Endothelial cell of umbilical vein (primary cell): ENCODE data around the gene FOCAD. TPM values are rescaled to one million over a fixed set of nuclear protein-coding genes. Genes with fewer than 3 reads are reported as not detected.

Experiments
- BruUV-seq: library from RNA; stranded (reverse); fragments of 400-500 nt; replicated peaks from 2 replicates; lab custom pipeline; 2021; lab: Mats Ljungman, UMichigan
- CTCF ChIA-PET: fragments of 300-600, 350-600 bp; sonication (Branson Sonifier 250); formaldehyde crosslinking; loops from one replicate; lab custom pipeline; 2021; ENCODE audit warnings: antibody characterized with exemption, inconsistent platforms; lab: Charles Lee
- POLR2A ChIA-PET: fragments of 300-600, 350-600 bp; sonication (Branson Sonifier 250); formaldehyde crosslinking; loops from one replicate; lab custom pipeline; 2021; ENCODE audit warnings: antibody characterized with exemption, inconsistent platforms; lab: Charles Lee
- DNase-seq: peaks from one replicate; pipeline ENCODE4 v3.0.0-alpha.2; 2011; ENCODE audit warnings: low read depth, low spot score
- FAIRE-seq: peaks from 2 replicates; lab custom pipeline; 2011; peaks lifted over from hg19 to GRCh38; lab: Jason Lieb, UNC
- H2AFZ ChIP-seq: 2 replicates; pipeline ENCODE4 v1.6.0; 2012; ENCODE audit warnings: low read depth, low read length, control low read depth, inconsistent platforms
- H3K27ac ChIP-seq: 2 replicates; pipeline ENCODE4 v1.5.1; 2011; ENCODE audit warnings: low read depth, mild to moderate bottlenecking, control low read depth, low read length, moderate library complexity; ENCODE audit not compliant: insufficient read depth
- H3K27me3 ChIP-seq, 2 experiments: 2 replicates each; pipeline versions ENCODE4 v1.6.0 to v1.6.1; 2011; ENCODE audit warnings: low read length in 2 of 2, mixed read lengths in 1 of 2; ENCODE audit not compliant: control insufficient read depth in 2 of 2, insufficient read depth in 2 of 2
- H3K36me3 ChIP-seq, 2 experiments: 2 replicates in 1 of 2; 3 replicates in 1 of 2; pipeline ENCODE4 v1.5.1; 2011; ENCODE audit warnings: low read length in 2 of 2, mild to moderate bottlenecking in 1 of 2, moderate library complexity in 1 of 2; ENCODE audit not compliant: control insufficient read depth in 2 of 2, insufficient read depth in 2 of 2; ENCODE audit errors: extremely low read depth in 1 of 2
- H3K4me1 ChIP-seq: 3 replicates; pipeline ENCODE4 v1.5.1; 2011; ENCODE audit warnings: mild to moderate bottlenecking, low read length; ENCODE audit not compliant: control insufficient read depth, insufficient read depth; ENCODE audit errors: extremely low read depth
- H3K4me2 ChIP-seq: 2 replicates; pipeline ENCODE4 v1.6.1; 2011; ENCODE audit warnings: low read length, control low read depth, mixed read lengths; ENCODE audit not compliant: insufficient read depth
- H3K4me3 ChIP-seq, 3 experiments: fragments of 200-600 bp in 1 of 3; sonication (generic), shearing (Covaris generic) in 1 of 3; replicated peaks in 1 of 3; 2 replicates each; pipeline ENCODE4 v1.5.1; 2011 to 2016; ENCODE audit warnings: control low read depth in 3 of 3, low read length in 3 of 3, mild to moderate bottlenecking in 2 of 3, inconsistent platforms in 1 of 3, low read depth in 1 of 3, moderate library complexity in 1 of 3; ENCODE audit not compliant: insufficient read depth in 1 of 3
- H3K79me2 ChIP-seq: 2 replicates; pipeline ENCODE4 v1.6.0; 2012; ENCODE audit warnings: low read length, inconsistent platforms; ENCODE audit not compliant: control insufficient read depth, insufficient read depth
- H3K9ac ChIP-seq: replicated peaks from 2 replicates; pipeline ENCODE3; 2011; ENCODE audit warnings: low read length, control low read depth; ENCODE audit not compliant: insufficient read depth; ENCODE audit errors: extremely low read depth
- H3K9me1 ChIP-seq: replicated peaks from 3 replicates; pipeline ENCODE4 v1.6.0; 2011; ENCODE audit warnings: mild to moderate bottlenecking, low read length; ENCODE audit not compliant: control insufficient read depth, insufficient read depth; ENCODE audit errors: extremely low read depth
- H3K9me3 ChIP-seq: replicated peaks from 2 replicates; pipeline ENCODE4 v1.5.1; 2012; ENCODE audit warnings: low read length, inconsistent platforms; ENCODE audit not compliant: control insufficient read depth, insufficient read depth
- H4K20me1 ChIP-seq: replicated peaks from 2 replicates; pipeline ENCODE3; 2011; ENCODE audit warnings: mild to moderate bottlenecking, low read length; ENCODE audit not compliant: control insufficient read depth, insufficient read depth; ENCODE audit errors: extremely low read depth
- CTCF ChIP-seq, 2 donors: IDR thresholded peaks; 1 replicate in 1 of 2; 2 replicates in 1 of 2; pipeline ENCODE4 v1.5.1; 2011; ENCODE audit warnings: low read length in 2 of 2, mild to moderate bottlenecking in 2 of 2, moderate library complexity in 2 of 2, control low read depth in 1 of 2, inconsistent platforms in 1 of 2, low read depth in 1 of 2; ENCODE audit not compliant: insufficient read depth in 1 of 2; ENCODE audit errors: extremely low read depth in 1 of 2
- EZH2 ChIP-seq: IDR thresholded peaks from 2 replicates; pipeline ENCODE4 v1.6.1; 2012; ENCODE audit warnings: borderline replicate concordance, low read depth, mild to moderate bottlenecking, moderate library complexity, low read length, inconsistent platforms; ENCODE audit not compliant: severe bottlenecking
- FOS ChIP-seq: IDR thresholded peaks from 2 replicates; pipeline ENCODE4 v1.6.1; 2011; ENCODE audit warnings: mild to moderate bottlenecking, low read length, moderate library complexity, borderline replicate concordance; ENCODE audit not compliant: insufficient read depth
- GATA2 ChIP-seq: IDR thresholded peaks from 2 replicates; pipeline ENCODE4 v1.7.0; 2011; ENCODE audit warnings: low read depth, mild to moderate bottlenecking, moderate library complexity, mixed read lengths, low read length; ENCODE audit not compliant: insufficient read length, insufficient read depth
- JUN ChIP-seq: IDR thresholded peaks from 2 replicates; pipeline ENCODE4 v1.6.1; 2011; ENCODE audit warnings: borderline replicate concordance, low read depth; ENCODE audit not compliant: insufficient read length, insufficient read depth
- MAX ChIP-seq: IDR thresholded peaks from 2 replicates; pipeline ENCODE4 v1.6.1; 2011; ENCODE audit not compliant: insufficient read depth, insufficient read length
- MYC ChIP-seq: IDR thresholded peaks from one replicate; pipeline ENCODE4 v1.6.1; 2011; ENCODE audit warnings: mild to moderate bottlenecking, low read depth, low read length
- POLR2A ChIP-seq: IDR thresholded peaks from 2 replicates; pipeline ENCODE4 v1.6.1; 2012; ENCODE audit warnings: low read depth, mild to moderate bottlenecking, control low read depth, low read length
- POLR2AphosphoS5 ChIP-seq: IDR thresholded peaks from 2 replicates; pipeline ENCODE4 v1.6.1; 2012; ENCODE audit warnings: low read depth, mild to moderate bottlenecking, control low read depth, low read length, moderate library complexity; ENCODE audit not compliant: insufficient read depth
- dilution Hi-C: fragments of 300-500 bp; cut with MboI; formaldehyde crosslinking; loops from one replicate; pipeline ENCODE4 v1.15.0; 2019; ENCODE audit warnings: low sequenced_read_pairs; ENCODE audit not compliant: extremely low pct_ligation_motif_present
- intact Hi-C: fragments of 100-400 bp; cut with micrococcal nuclease; formaldehyde crosslinking; loops from one replicate; pipeline ENCODE4 v1.10.0; 2022
- polyA plus RNA-seq, 4 experiments: library from polyadenylated mRNA; depleted of rRNA in 3 of 4; stranded (reverse) in 3 of 4; unstranded in 1 of 4; fragments of >200 nt; gene quantifications; 2 replicates each; pipeline versions ENCODE4 v1.2.1 to v1.2.3, GENCODE V29; 2011 to 2012; ENCODE audit warnings: missing spikeins in 1 of 4
- total RNA-seq: library from RNA; stranded (reverse); gene quantifications from 2 replicates; pipeline ENCODE4 v1.2.3, GENCODE V29; 2021

Gene FOCAD
- total and polyA plus RNA-seq, 2 donors (not counting 3 experiments of a cell fraction or from before 2014, with no cell fraction given), result 26.7 to 66.9 TPM

DNA sequence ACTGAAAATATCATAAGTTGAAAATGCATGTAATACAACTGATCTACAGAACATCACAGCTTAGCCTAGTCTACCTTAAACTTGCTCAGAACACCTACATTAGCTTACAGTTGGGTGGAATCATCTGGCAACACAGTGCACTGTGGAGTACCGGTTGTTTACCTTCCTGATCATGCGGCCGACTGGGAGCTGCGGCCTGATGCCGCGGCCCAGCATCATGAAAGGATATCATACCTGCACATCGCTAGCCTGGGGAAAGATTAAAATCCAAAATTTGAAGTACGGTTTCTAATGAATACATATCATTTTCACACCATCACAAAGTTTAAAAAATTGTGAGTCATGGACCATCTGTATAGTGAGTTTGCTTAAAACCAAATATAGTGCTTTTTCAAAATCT, 345.6 kb downstream of the FOCAD start:
- BruUV-seq, result no TSS peak
- Histone ChIP-seq H3K79me2 (no peaks in the 10 kb centered on the region), H3K4me3 (no peak overlapping the region), H2AFZ (no peak overlapping the region), H3K9me1 (no peaks in the 10 kb centered on the region), H3K4me1 (peaks cover 6% of the 10 kb centered on the region), H3K27ac (no peak overlapping the region), H3K36me3 (no peaks in the 10 kb centered on the region), H3K9ac (no peak overlapping the region), H3K27me3 (no peaks in the 10 kb centered on the region), H3K4me2 (no peak overlapping the region), H4K20me1 (no peaks in the 10 kb centered on the region), H3K9me3 (no peaks in the 10 kb centered on the region)
- CTCF ChIA-PET, result no interaction called here
- DNase-seq (no peak), FAIRE-seq (no peak)
- dilution Hi-C loops, result no loop called here
- no peak for TF ChIP-seq JUN
- no peak for TF ChIP-seq POLR2A
- no peak for TF ChIP-seq MYC
- no peak for TF ChIP-seq GATA2
- TF ChIP-seq EZH2, result no peak
- TF ChIP-seq FOS, result no peak
- intact Hi-C loops, result loop anchor here (5.0 to 10.0 kb wide), 2 partner anchors 63 to 395 kb away; no protein-coding TSS in a partner anchor
- POLR2A ChIA-PET, result no interaction called here

DNA sequence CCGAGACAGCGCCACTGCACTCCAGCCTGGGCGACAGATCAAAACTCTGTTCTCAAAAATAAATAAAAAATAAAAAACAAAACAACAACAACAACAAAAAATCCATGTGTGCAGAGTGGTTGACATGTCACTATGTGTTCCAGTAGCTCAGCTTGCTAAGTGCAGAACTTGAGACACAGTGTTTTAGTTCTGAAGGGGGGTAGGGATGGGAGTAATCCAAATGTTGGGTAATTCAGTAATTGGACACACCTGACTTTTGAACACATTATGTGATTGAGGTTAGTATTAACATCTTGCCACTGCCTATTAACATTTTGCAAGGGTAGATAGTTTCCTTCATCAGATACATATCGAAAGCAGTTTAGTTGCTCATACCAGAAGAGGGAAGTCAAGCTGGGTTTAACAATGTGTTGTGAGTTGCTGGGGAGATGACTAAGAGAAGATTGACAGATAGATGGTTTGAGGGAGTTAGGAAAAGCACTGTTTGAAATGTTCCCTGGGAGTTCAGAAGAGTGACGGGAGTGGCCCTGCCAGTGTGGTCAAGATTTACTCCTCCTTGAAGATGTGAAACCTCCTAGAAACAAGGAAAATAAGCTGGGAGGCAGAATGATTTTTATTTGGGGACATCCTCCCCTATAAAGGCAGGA, 346.5 kb downstream of the FOCAD start:
- TF ChIP-seq EZH2 (no peak), FOS (no peak), POLR2A (no peak), CTCF (IDR thresholded peaks at IDR 0.05; ENCODE audit: extremely low read depth in 1 of 2, insufficient read depth in 1 of 2, low read depth in 1 of 2, low read length in 2 of 2) (no peak), MAX (no peak), GATA2 (no peak), JUN (no peak), MYC (no peak), POLR2AphosphoS5 (no peak)
- Histone ChIP-seq H3K9me3 (no peaks in the 10 kb centered on the region), H3K4me2 (peak overlapping the region; percentile 43), H3K79me2 (no peaks in the 10 kb centered on the region), H2AFZ (peak overlapping the region; percentile 80), H3K27ac (no peak overlapping the region), H3K4me3 (no peak overlapping the region), H3K4me1 (peaks cover 6% of the 10 kb centered on the region), H3K9me1 (no peaks in the 10 kb centered on the region), H3K9ac (no peak overlapping the region), H3K27me3 (no peaks in the 10 kb centered on the region), H3K36me3 (no peaks in the 10 kb centered on the region), H4K20me1 (no peaks in the 10 kb centered on the region)
- dilution Hi-C loops, result no loop called here
- intact Hi-C loops, result no loop called here
- DNase-seq (peak; percentile 35), FAIRE-seq (peak; percentile 66)
- ChIA-PET CTCF (interaction anchor here (0.7 to 1.8 kb wide), 4 partner anchors 11 to 81 kb away, joined by 3 to 8 read pairs (median 4); no protein-coding TSS in a partner anchor), POLR2A (interaction anchor here (0.8 kb wide), 1 partner anchor 26 kb away, joined by 3 read pairs; no protein-coding TSS in a partner anchor)
- BruUV-seq, result TSS peak; percentile 14
